GM18505 (cell line): Measurements from ENCODE around the gene KIAA1328.
"Not testable (repeated sequence)": the region's sequence is repeated elsewhere in the genome, so short reads cannot be mapped to it uniquely, and the experiment has no call there.

ENCODE experiments used
- ATAC-seq: cut with Tn5 transposase; IDR thresholded peaks from one replicate; pipeline ENCODE4 v1.9.1; 2021; ENCODE audit not compliant: unreplicated experiment
- POLR2A ChIP-seq: IDR thresholded peaks from 4 replicates; pipeline ENCODE4 v1.6.1; 2011; ENCODE audit warnings: borderline replicate concordance; ENCODE audit not compliant: insufficient read depth, insufficient read length; ENCODE audit errors: extremely low read depth

KIAA1328 gene

DNA sequence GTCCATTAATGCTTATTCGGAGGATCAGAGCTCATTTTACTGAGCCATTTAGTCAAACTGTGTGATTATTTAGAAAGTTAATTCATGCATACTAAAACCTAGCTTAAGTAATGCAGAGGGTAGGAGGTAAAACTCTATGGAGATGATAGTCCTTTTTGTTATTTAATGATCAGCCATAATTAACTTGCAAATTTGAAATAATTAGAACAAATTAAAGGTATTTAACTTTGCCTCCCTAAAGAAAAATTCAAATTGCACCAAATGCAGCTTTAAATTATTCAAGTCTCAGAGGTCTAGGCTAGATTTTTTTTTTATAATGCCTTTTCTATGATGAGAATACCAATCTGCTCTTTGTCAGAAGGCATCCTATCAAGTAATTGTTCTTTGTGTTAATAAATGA, 310.9 kb downstream of the KIAA1328 start:
- TF ChIP-seq POLR2A: no peak
- ATAC-seq: no peak

DNA sequence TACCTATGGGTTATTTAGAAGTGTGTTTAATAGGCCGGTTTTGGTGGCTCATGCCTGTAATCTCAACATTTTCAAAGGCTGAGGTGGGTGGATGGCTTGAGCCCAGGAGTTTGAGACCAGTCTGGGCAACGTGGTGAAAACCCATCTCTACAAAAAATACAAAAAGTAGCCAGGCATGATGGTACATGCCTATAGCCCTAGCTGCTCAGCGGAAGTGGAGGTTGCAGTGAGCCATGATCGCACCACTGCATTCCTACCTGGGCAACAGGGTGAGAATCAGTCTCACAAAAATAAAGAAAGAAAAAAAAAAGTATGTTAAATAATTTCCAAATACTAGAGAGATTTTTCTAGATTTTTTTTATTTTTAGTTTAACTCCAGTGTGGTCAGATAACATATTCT, 316.0 kb downstream of the KIAA1328 start:
- ATAC-seq: no peak
- TF ChIP-seq POLR2A: no peak

DNA sequence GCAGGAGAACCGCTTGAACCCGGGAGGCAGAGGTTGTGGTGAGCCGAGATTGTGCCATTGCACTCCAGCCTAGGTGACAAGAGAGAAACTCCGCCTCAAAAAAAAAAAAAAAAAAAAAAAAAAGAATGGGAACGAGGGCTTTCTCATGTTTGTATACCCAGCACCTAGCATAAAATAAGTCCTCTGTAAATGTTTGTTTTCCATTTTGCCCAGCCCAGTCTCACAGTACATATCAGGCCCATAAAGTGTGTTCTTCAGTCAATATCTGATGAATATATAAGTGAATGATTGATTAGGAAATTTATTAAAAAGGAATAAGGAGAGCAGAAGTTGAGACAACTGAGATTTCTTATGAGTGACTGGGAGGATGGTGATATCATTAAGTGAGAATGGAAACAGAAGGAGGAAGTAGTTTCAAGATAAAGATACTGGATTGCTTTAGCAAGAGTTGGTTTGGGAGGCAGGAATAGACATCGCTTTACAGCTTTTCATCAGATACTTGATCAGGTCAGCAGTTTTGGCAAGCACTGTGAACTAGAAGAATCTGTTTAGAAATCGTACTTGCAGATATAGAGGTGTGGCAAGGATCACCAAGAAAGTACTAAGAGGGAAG, 327.5 kb downstream of the KIAA1328 start:
- no peak for ATAC-seq
- TF ChIP-seq POLR2A: no peak

DNA sequence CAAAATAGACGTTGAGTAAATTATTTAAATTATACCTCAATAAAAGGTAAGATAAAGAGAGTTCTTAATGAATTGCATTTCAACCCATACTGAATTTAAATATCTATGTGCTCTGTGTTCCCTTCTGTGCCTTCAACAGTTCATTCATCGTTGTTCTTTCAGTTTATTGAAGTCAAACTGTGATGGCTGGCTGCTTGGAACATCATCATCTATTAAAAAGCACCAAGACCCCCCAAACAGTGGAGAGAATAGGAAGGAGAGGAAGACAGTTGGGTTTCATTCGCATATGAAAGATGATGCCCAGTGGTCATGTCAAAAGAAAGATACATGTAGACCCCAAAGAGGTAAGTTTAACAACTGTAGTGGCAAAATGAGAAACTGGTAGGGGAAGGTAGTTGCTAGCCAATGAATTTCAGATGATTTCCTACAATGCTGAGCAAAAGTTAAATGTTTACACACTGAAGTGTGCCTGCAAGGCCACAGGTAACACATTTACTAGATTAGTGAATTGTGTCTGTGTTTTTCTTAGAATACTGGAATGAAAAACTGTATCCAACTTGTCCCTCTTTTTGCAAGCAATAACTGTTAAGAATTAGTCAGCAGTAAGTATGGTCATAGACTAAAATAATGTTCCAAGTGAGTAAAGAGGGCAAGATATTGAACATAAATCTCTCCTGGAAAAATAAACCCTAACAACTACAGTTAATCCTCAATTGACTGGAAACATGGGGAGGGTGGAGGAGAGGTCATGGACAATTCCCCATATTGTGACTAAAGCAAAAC, 331.3 kb downstream of the KIAA1328 start:
- ATAC-seq: no peak
- no peak for TF ChIP-seq POLR2A

DNA sequence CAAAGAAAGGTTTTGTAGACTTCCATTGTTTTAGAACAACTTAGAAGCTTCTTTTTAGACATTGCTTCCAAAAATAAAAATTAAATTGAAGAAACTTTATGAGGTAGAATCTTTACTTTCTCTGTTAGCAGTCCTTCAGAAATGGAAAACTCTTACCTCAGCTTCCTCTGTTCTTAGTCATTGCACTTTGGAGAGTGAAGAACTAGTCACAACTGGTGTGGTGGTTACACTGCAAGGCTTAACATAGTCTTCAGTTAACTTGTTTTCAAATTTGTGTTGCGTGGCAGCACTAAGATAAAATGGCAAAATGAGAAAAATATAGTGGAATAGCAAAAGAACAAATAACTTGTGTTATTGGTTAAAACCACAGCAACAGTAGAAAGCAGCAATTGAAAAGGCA, 332.6 kb downstream of the KIAA1328 start:
- ATAC-seq: no peak
- TF ChIP-seq POLR2A: no peak

DNA sequence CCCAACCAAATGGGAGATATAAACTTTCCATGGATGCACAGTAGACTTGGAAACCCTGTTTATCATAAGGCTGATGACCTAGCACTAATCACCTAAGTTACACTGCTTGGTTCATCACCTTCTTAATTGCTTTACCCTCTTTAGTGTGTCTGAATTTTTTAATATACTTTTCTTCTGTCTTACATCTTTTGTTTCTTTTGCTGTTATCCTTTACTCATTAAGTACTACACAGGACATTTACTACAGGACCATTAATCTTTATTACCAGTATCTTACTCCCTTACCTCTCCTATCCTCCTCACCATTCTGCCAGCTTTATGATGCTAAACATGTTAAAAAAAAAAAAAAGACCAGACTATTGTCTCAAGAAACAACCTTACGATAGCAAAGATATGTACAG, 333.6 kb downstream of the KIAA1328 start:
- no peak for ATAC-seq
- TF ChIP-seq POLR2A: no peak

DNA sequence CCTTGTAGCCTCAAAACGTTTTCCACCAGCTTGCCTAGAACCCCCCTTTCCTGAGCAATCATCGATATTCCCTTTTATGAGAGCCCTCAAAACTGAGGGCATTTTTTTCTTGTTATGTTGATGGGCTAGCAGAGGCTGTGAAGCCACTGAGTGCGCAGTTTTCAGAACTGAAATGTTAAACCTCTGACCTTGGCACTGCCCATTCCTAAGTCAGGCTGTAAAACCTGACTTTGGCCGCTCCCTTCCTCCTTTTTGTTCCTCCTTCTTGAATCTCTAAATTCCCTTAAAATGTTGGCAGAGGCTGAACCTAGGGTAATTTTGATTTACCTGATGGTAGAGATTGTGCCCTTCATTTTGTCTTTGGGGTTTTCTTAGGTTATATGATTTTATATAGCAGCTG, 334.2 kb downstream of the KIAA1328 start:
- TF ChIP-seq POLR2A: no peak
- no peak for ATAC-seq

DNA sequence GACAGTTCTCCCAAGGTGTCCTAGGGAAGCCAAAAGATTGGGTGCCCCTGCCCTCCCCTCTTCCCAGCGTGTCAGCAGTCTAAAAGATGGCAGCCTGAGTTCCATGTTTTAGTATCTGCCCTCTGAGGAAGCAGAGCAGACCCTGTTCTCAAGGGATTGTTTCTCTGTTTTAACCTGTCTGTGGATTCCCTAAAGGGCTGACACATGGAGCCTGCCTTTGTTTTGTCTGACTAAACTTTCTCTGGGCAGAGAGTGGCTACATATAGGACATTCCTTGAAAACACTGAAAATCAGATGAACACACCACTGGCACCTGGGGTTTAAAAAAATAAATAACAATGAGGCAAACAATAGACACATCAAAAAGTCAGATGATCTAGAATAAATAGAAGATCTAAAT, 337.6 kb downstream of the KIAA1328 start:
- no peak for ATAC-seq
- TF ChIP-seq POLR2A: no peak

DNA sequence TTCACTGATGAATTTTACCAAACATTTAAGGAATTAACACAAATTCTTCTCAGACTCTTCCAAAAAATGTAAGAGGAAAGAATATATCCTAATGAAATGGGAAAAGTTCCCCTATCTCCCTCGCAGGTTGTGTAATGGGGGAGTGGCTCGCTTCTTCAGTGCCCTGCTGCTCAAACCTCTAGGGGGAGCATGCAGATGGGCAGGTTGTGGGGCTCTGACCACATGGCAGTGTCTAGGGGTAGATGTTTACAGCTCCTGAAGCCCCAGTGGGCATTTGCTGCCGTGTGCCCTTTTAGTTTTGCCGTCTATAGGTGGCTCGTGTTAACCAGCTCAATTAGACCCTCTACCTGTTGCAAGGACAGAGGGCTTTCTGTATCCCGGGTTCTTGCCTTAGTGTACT, 338.0 kb downstream of the KIAA1328 start:
- not testable (repeated sequence) for ATAC-seq

DNA sequence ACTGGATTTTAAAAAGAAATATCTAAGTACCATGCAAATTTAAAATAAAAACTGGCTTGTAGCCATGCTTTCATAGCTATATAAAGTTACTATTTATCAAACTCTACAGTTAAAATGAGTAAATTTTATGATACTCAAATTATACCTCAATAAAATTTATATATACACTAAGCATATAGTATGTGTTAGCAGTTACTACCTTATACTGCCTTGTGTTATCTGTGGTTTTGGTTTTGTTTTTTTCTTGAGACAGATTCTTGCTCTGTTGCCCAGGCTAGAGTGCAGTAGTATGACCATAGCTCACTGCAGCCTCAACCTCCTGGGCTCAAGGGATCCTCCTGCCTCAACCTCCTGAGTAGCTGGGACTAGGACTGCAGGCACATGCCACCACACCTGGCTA, 342.1 kb downstream of the KIAA1328 start:
- no peak for TF ChIP-seq POLR2A
- no peak for ATAC-seq

DNA sequence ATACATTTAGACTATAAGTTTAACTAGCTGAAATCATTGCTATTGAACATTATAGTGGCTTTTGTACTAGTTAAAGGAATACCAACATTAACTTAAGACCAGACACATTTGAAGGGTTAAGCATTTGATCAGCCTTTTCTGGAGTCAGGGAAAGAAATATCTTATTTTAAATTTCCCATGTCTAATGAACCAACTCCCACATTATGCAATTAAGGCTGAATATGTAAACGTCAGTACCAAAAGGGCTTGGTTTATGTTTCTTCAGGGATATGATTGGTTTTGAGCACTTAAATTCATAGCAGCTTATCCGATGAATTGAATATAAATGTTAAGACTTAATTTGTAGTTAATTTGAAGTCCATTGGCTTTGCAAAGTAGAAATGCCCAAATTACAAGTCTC, 344.5 kb downstream of the KIAA1328 start:
- ATAC-seq: no peak
- TF ChIP-seq POLR2A: no peak

DNA sequence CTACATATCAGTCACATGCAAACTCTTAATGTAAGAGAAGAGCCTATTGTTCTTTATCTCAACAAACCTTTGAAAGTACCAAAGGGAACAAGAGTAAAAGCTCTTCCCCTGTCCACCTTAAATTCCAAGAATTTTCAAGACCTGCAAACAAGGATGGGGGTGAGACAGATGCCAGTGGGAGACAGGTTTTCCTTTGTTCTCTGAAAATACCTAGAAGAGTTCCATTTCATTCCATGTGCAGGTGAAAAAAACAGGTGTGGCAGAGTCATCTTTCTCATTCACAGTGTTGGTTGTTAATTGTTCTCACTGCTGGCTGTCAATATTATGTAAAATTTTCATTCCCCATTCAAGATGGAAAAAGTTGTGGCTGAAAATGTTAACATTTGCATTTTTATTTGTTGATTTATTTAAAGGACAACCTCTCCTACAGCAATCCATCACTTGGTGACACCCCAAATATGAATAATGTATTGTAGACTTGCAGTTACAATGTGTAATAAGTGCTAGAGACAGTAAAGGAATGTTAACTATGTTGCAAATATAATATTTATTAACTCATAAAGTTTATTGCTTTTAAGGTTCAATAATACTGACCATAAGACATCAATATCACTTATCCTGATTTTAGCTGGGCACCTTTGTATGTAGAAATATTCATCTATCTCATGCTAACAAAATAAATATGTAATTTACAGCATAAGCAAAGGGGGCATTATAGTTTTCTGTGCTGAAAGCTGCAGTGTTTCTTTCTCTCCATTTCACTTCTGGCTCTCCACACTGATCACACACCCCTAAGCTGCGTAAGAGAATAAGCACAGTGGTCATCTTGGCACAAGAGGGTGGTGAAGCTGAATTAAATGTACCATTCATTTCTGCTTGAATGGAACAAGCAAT, 347.0 kb downstream of the KIAA1328 start:
- no peak for TF ChIP-seq POLR2A
- ATAC-seq: no peak

DNA sequence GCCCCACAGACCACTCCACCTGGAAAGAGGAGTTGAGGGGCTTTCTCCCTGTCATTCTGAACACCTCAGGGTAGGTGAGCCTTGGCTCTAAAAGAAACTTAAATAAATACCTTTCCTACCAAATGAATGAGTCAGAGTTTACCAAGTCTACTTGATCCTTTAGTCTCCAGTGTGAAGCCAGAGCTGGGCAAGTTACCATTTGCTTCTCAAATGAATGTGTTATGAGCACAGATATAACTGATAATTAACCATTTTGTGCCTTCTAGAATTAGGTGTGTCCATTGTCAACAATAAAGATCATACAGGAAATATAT, 347.7 kb downstream of the KIAA1328 start:
- no peak for ATAC-seq
- TF ChIP-seq POLR2A: no peak

DNA sequence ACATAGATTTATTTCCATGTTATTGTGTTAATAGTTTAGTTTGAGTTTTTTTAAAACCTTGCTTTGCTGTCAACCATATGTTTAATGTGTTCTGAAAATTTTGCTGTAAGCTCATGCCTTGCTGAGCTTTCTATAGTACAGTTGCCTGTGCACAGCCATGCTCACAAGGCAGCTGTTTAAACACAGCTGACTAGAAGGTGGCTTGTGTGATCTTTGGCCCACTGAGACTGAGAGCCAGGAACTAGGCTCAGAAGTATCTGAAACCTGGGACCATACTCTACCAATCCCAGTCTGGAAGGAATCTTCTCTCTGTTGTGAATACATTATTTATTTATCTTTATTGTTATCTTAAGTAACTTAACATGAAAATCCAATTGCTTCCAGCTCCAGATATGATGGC, 350.5 kb downstream of the KIAA1328 start:
- ATAC-seq: no peak
- no peak for TF ChIP-seq POLR2A
